K562 (cell line): ENCODE data around the gene FCHO2.

ENCODE experiments used
- NR1H2 ChIP-seq: sonication (generic); formaldehyde crosslinking; IDR thresholded peaks from 2 replicates; pipeline ENCODE4 v1.4.0; 2020; ENCODE audit warnings: mild to moderate bottlenecking, missing genetic modification reagents
- PCBP1 ChIP-seq: fragments of 200-400 bp; formaldehyde crosslinking; IDR thresholded peaks from 2 replicates; pipeline ENCODE4 v1.6.1; 2018; ENCODE audit warnings: mild to moderate bottlenecking, low read depth, low read length; ENCODE audit not compliant: poor library complexity, severe bottlenecking

DNA sequence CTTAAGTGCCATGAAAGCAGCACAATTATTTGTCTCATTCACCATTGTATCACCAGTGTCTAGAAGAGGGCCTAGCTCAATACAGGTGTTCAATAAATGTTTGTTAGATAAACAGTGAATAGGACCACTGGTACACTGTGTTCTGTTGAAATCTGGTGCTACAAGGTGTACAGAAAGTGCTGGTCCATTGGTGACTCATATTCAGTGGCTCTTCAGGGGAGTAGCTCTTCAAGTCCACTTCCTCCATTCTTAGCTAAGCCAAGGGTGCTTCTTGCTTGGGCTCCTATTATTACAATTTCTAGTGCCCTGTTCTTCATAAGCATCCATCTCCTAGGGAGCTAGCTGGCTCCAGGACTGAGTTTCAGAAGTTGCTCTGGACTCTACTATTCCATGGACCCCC lies 6.4 kb upstream of the FCHO2 start:
- TF ChIP-seq PCBP1 (no peak), NR1H2 (CRISPR knock-in tag) (no peak)
